PC-9 (cell line): ENCODE data around the gene IGFBP4. TPM values are rescaled to one million over a fixed set of nuclear protein-coding genes. Genes with fewer than 3 reads are reported as not detected.

Experiments used
- BruUV-seq: library from RNA; stranded (reverse); fragments of 400-500 nt; replicated peaks from 2 replicates; lab custom pipeline; 2021; lab: Mats Ljungman, UMichigan
- CTCF ChIA-PET: fragments of 300-600 bp; sonication (Branson Sonifier 250); formaldehyde crosslinking; loops from one replicate; lab custom pipeline; 2022; ENCODE audit warnings: antibody characterized with exemption; lab: Charles Lee
- POLR2A ChIA-PET: fragments of 300-600 bp; sonication (Branson Sonifier 250); formaldehyde crosslinking; loops from one replicate; lab custom pipeline; 2022; ENCODE audit warnings: antibody characterized with exemption; ENCODE audit not compliant: unreplicated experiment; lab: Charles Lee
- DNase-seq, 2 experiments: peaks; one replicate each; pipeline versions ENCODE4 v3.0.0 to v3.0.0-alpha.2; 2015 to 2022; ENCODE audit warnings: mixed read lengths in 1 of 2
- H2AFZ ChIP-seq: fragments of 200-600 bp; sonication (generic); 2 replicates; pipeline ENCODE4 v1.8.1; 2017; ENCODE audit warnings: antibody characterized with exemption
- H3F3A ChIP-seq: fragments of 200-600 bp; sonication (generic); 2 replicates; pipeline ENCODE4 v1.8.1; 2017; ENCODE audit warnings: antibody characterized with exemption, mild to moderate bottlenecking, low read depth; ENCODE audit not compliant: insufficient read depth
- H3K27ac ChIP-seq: fragments of 200-600 bp; sonication (generic); 2 replicates; pipeline ENCODE4 v1.6.1; 2016; ENCODE audit warnings: mixed run types
- H3K27me3 ChIP-seq: fragments of 200-600 bp; sonication (generic); 2 replicates; pipeline ENCODE4 v1.6.1; 2016; ENCODE audit warnings: low read depth, mixed run types; ENCODE audit not compliant: insufficient read depth
- H3K36me3 ChIP-seq: fragments of 200-600 bp; sonication (generic); 2 replicates; pipeline ENCODE4 v1.6.1; 2016; ENCODE audit warnings: low read depth, mixed run types
- H3K4me1 ChIP-seq: fragments of 200-600 bp; sonication (generic); replicated peaks from 2 replicates; pipeline ENCODE4 v1.6.1; 2016; ENCODE audit warnings: mixed run types; ENCODE audit not compliant: insufficient read depth
- H3K4me2 ChIP-seq: fragments of 200-600 bp; sonication (generic); 2 replicates; pipeline ENCODE4 v1.6.1; 2017; ENCODE audit warnings: mixed run types
- H3K4me3 ChIP-seq: fragments of 200-600 bp; sonication (generic); 2 replicates; pipeline ENCODE4 v1.6.1; 2016; ENCODE audit warnings: mixed run types
- H3K79me2 ChIP-seq: fragments of 200-600 bp; sonication (generic); 2 replicates; pipeline ENCODE4 v1.6.1; 2017; ENCODE audit warnings: low read depth, mixed run types
- H3K9me2 ChIP-seq: fragments of 200-600 bp; sonication (generic); 2 replicates; pipeline ENCODE4 v1.8.1; 2017; ENCODE audit warnings: mild to moderate bottlenecking; ENCODE audit not compliant: insufficient read depth
- H3K9me3 ChIP-seq: fragments of 200-600 bp; sonication (generic); 2 replicates; pipeline ENCODE4 v1.8.1; 2016; ENCODE audit warnings: low read depth; ENCODE audit not compliant: insufficient read depth
- H4K20me1 ChIP-seq: fragments of 200-600 bp; sonication (generic); 2 replicates; pipeline ENCODE4 v1.8.1; 2017; ENCODE audit not compliant: insufficient read depth
- EZH2 ChIP-seq: fragments of 200-600 bp; sonication (generic); IDR thresholded peaks from 2 replicates; pipeline ENCODE4 v1.8.0; 2017; ENCODE audit warnings: antibody characterized with exemption, low read depth
- intact Hi-C: fragments of 100-400 bp; cut with micrococcal nuclease; formaldehyde crosslinking; loops from one replicate; pipeline ENCODE4 v1.10.0; 2022; ENCODE audit not compliant: unreplicated experiment
- total RNA-seq: library from RNA; stranded (reverse); gene quantifications from 2 replicates; pipeline ENCODE4 v1.2.3, GENCODE V29; 2021
- TF ChIP-seq, protein P1 (sequence below): fragments of 200-600 bp; sonication (generic); conservative IDR thresholded peaks from 2 replicates; pipeline ENCODE4 v1.6.1; 2017; ENCODE audit warnings: mixed run types, antibody characterized with exemption, mild to moderate bottlenecking, moderate library complexity

IGFBP4 gene
- total RNA-seq, 1 experiment from 2014 or later, result 138 TPM

- Histone ChIP-seq H3K9me3 (no peaks in the 10 kb centered on the region), H3K4me3 (peak overlapping the region; percentile 80; the same call in 1 of the 2 replicates), H3K27me3 (no peaks in the 10 kb centered on the region), H3K27ac (peak overlapping the region; percentile 63), H3K36me3 (peaks cover 16% of the 10 kb centered on the region), H3K9me2 (no peaks in the 10 kb centered on the region), H3F3A (peaks cover 25% of the 10 kb centered on the region; the same call in 1 of the 2 replicates), H4K20me1 (no peaks in the 10 kb centered on the region), H3K4me1 (peaks cover 56% of the 10 kb centered on the region), H3K79me2 (peaks cover 64% of the 10 kb centered on the region), H3K4me2 (peak overlapping the region; percentile 77), H2AFZ (no peak overlapping the region)
- TF ChIP-seq, protein P1, sequence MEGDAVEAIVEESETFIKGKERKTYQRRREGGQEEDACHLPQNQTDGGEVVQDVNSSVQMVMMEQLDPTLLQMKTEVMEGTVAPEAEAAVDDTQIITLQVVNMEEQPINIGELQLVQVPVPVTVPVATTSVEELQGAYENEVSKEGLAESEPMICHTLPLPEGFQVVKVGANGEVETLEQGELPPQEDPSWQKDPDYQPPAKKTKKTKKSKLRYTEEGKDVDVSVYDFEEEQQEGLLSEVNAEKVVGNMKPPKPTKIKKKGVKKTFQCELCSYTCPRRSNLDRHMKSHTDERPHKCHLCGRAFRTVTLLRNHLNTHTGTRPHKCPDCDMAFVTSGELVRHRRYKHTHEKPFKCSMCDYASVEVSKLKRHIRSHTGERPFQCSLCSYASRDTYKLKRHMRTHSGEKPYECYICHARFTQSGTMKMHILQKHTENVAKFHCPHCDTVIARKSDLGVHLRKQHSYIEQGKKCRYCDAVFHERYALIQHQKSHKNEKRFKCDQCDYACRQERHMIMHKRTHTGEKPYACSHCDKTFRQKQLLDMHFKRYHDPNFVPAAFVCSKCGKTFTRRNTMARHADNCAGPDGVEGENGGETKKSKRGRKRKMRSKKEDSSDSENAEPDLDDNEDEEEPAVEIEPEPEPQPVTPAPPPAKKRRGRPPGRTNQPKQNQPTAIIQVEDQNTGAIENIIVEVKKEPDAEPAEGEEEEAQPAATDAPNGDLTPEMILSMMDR, result no peak
- TF ChIP-seq EZH2, result no peak
- intact Hi-C loops, result loop anchor here (1.0 kb wide), 3 partner anchors 12 to 35 kb away; no protein-coding TSS in a partner anchor
- DNase-seq, result peak in 1 of 2 experiments; percentile 42
- BruUV-seq, result no TSS peak
- POLR2A ChIA-PET, result interaction anchor here (0.7 to 0.9 kb wide), 3 partner anchors 9 to 27 kb away, joined by 4 read pairs; no protein-coding TSS in a partner anchor
- CTCF ChIA-PET, result interaction anchor here (0.7 to 1.6 kb wide), 2 partner anchors 22 to 99 kb away, joined by 5 to 6 read pairs; no protein-coding TSS in a partner anchor
Observed at GRCh38 chr17:40498281-40499084, 55.2 kb downstream of the IGFBP4 start.

DNA sequence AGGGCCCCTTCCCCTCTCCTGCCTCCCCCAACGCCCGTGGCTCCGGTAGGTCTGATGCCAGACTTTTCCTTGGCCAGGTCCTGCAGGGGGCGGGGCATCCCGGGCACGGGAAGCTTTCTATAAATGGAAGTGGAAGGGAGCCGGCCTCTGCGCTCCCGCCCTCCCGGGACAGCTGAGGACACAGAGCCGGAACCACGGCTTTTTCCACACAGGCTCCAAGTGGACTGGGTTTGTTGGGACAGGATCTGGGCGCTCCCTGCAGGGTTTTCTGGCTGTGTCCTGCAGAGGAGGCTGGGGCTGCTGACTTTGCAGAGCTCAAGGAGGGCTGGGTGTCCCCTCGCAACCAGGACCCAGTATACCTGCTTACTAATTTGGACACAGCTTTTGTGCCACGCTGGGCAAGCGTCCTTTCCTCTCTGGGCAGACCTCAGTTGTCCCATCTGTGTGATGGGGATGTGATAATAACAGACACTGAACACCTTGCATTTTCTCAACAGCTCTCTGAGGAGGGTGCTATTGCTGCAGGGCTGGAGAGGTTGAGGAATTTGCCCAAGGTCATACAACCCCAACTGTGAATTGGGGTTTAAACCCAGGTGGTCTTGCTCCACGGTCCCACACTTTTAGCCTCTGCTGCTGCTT, 56.4 kb downstream of the IGFBP4 start:
- peak; percentile 65 to 83 for DNase-seq
- ChIA-PET POLR2A (interaction anchor here (0.7 to 1.4 kb wide), 4 partner anchors 9 to 33 kb away, joined by 4 to 14 read pairs (median 8); no protein-coding TSS in a partner anchor), CTCF (interaction anchor here (0.8 kb wide), 1 partner anchor 34 kb away, joined by 5 read pairs; no protein-coding TSS in a partner anchor)
- BruUV-seq, result TSS peak; percentile 98
- Histone ChIP-seq H4K20me1 (no peaks in the 10 kb centered on the region), H3F3A (peaks cover 21% of the 10 kb centered on the region; the same call in 1 of the 2 replicates), H3K9me3 (no peaks in the 10 kb centered on the region), H2AFZ (no peak overlapping the region), H3K27me3 (no peaks in the 10 kb centered on the region), H3K79me2 (peaks cover 55% of the 10 kb centered on the region), H3K4me3 (peak overlapping the region; percentile 80), H3K4me1 (peaks cover 47% of the 10 kb centered on the region), H3K4me2 (peak overlapping the region; percentile 77), H3K27ac (no peak overlapping the region), H3K36me3 (peaks cover 16% of the 10 kb centered on the region; the same call in 1 of the 2 replicates), H3K9me2 (no peaks in the 10 kb centered on the region)
- intact Hi-C loops, result loop anchor here (1.0 kb wide), 3 partner anchors 13 to 34 kb away; no protein-coding TSS in a partner anchor
- TF ChIP-seq EZH2, result no peak
- TF ChIP-seq, protein P1, result peak; percentile 24; the same call in 1 of the 2 replicates

DNA sequence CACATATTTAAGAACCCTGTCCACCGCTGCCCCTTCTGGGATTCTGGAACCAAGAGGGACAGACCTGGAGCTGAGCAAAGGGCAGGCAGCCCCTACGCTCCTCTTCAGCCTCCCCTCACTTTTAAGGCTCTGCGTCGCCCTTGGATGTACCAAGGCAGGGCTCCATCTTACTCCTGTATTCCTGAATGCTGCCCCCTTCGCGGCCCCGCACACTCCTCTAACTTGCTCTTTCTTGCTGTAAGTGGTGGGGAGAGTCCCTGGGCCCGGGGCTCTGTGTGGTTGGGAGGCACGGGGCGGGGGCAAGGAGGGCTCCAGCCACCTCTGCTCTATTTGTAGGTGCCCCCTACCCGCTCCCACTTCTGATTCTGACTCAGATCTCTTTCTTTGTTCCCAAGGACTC, 56.9 kb downstream of the IGFBP4 start:
- Histone ChIP-seq H4K20me1 (no peaks in the 10 kb centered on the region), H3K9me2 (no peaks in the 10 kb centered on the region), H3K4me1 (peaks cover 42% of the 10 kb centered on the region), H3K9me3 (no peaks in the 10 kb centered on the region), H3F3A (peaks cover 21% of the 10 kb centered on the region; the same call in 1 of the 2 replicates), H2AFZ (peak overlapping the region; percentile 45; the same call in 1 of the 2 replicates), H3K36me3 (0 out of 2 replicates have a peak, but pooled peaks cover 11% of the 10 kb centered on the region), H3K4me3 (peak overlapping the region; percentile 80), H3K27me3 (no peaks in the 10 kb centered on the region), H3K79me2 (peaks cover 50% of the 10 kb centered on the region), H3K4me2 (peak overlapping the region; percentile 77), H3K27ac (no peak overlapping the region)
- intact Hi-C loops, result no loop called here
- DNase-seq, result no peak
- TF ChIP-seq EZH2, result no peak
- TF ChIP-seq, protein P1, result no peak
- CTCF ChIA-PET, result interaction anchor here (0.8 kb wide), 1 partner anchor 33 kb away, joined by 5 read pairs; no protein-coding TSS in a partner anchor
- POLR2A ChIA-PET, result interaction anchor here (0.7 to 1.4 kb wide), 4 partner anchors 10 to 33 kb away, joined by 4 to 14 read pairs (median 8); no protein-coding TSS in a partner anchor
- no TSS peak for BruUV-seq
